HEK293 (cell line): ENCODE measurements around the gene GCDH.

ENCODE experiments used
- CTCF ChIA-PET: fragments of 350-600 bp; formaldehyde crosslinking; extraction: SDS; loops from one replicate; lab custom pipeline; 2021; ENCODE audit warnings: antibody characterized with exemption; lab: Yijun Ruan, JAX
- POLR2A ChIA-PET: fragments of 300-600 bp; formaldehyde crosslinking; extraction: SDS; loops from one replicate; lab custom pipeline; 2020; ENCODE audit warnings: antibody characterized with exemption, inconsistent platforms; lab: Yijun Ruan, JAX
- H3K27ac ChIP-seq: fragments of 200-500 bp; sonication (Bioruptor generic); 2 replicates; pipeline ENCODE4 v1.5.1; 2014; ENCODE audit warnings: low read depth, low read length, control low read depth, inconsistent platforms; ENCODE audit errors: extremely low read depth
- H3K36me3 ChIP-seq, 2 experiments: fragments of 200-500 bp in 1 of 2; sonication (Bioruptor generic) in 1 of 2; 1 replicate in 1 of 2; 2 replicates in 1 of 2; pipeline ENCODE4 v1.5.1; 2014 to 2017; ENCODE audit warnings: inconsistent platforms in 2 of 2, low read length in 2 of 2; ENCODE audit not compliant: control insufficient read depth in 2 of 2, insufficient read depth in 1 of 2
- H3K4me1 ChIP-seq: fragments of 200-500 bp; sonication (Bioruptor generic); 2 replicates; pipeline ENCODE4 v1.5.1; 2014; ENCODE audit warnings: mild to moderate bottlenecking, low read length, inconsistent platforms; ENCODE audit not compliant: control insufficient read depth, insufficient read depth
- H3K4me3 ChIP-seq: 2 replicates; pipeline ENCODE4 v1.5.1; 2011; ENCODE audit warnings: low read depth, mild to moderate bottlenecking, control low read depth, low read length, moderate library complexity
- H3K9me3 ChIP-seq: fragments of 200-500 bp; sonication (Bioruptor generic); 2 replicates; pipeline ENCODE4 v1.5.1; 2014; ENCODE audit warnings: low read depth, low read length, inconsistent platforms; ENCODE audit not compliant: control insufficient read depth, insufficient read depth
- KLF7 ChIP-seq: fragments of 450-650 bp; formaldehyde crosslinking; IDR thresholded peaks from 2 replicates; pipeline ENCODE4 v1.5.1; 2016; ENCODE audit warnings: missing biosample characterization, missing genetic modification characterization, borderline replicate concordance
- OSR2 ChIP-seq: fragments of 450-650 bp; formaldehyde crosslinking; IDR thresholded peaks from 2 replicates; pipeline ENCODE4 v1.5.1; 2016; ENCODE audit warnings: missing biosample characterization, missing genetic modification characterization
- TCF7L2 ChIP-seq: IDR thresholded peaks from 2 replicates; pipeline ENCODE4 v1.6.1; 2011; ENCODE audit warnings: low read depth, mild to moderate bottlenecking, inconsistent platforms, low read length, moderate library complexity, borderline replicate concordance
- ZBTB20 ChIP-seq: fragments of 450-650 bp; formaldehyde crosslinking; IDR thresholded peaks from 2 replicates; pipeline ENCODE4 v1.5.1; 2016; ENCODE audit warnings: missing biosample characterization, missing genetic modification characterization
- ZFP69B ChIP-seq: fragments of 450-650 bp; formaldehyde crosslinking; IDR thresholded peaks from 2 replicates; pipeline ENCODE4 v1.5.1; 2016; ENCODE audit warnings: missing biosample characterization, missing genetic modification characterization
- ZNF112 ChIP-seq: fragments of 450-650 bp; formaldehyde crosslinking; IDR thresholded peaks from 2 replicates; pipeline ENCODE4 v1.5.0; 2017; ENCODE audit warnings: missing biosample characterization, missing genetic modification characterization
- ZNF121 ChIP-seq: fragments of 450-650 bp; formaldehyde crosslinking; IDR thresholded peaks from 2 replicates; pipeline ENCODE4 v1.5.1; 2016; ENCODE audit warnings: missing biosample characterization, missing genetic modification characterization
- ZNF133 ChIP-seq: fragments of 450-650 bp; formaldehyde crosslinking; IDR thresholded peaks from 2 replicates; pipeline ENCODE4 v1.5.1; 2016; ENCODE audit warnings: missing biosample characterization, missing genetic modification characterization
- ZNF24 ChIP-seq: fragments of 450-650 bp; formaldehyde crosslinking; IDR thresholded peaks from 2 replicates; pipeline ENCODE4 v1.5.1; 2016; ENCODE audit warnings: missing biosample characterization, missing genetic modification characterization
- ZNF366 ChIP-seq: fragments of 450-650 bp; formaldehyde crosslinking; conservative IDR thresholded peaks from 2 replicates; pipeline ENCODE4 v1.5.1; 2016; ENCODE audit warnings: missing biosample characterization, missing genetic modification characterization
- ZNF416 ChIP-seq: fragments of 450-650 bp; formaldehyde crosslinking; IDR thresholded peaks from 2 replicates; pipeline ENCODE4 v1.5.1; 2016; ENCODE audit warnings: missing biosample characterization, missing genetic modification characterization
- ZNF510 ChIP-seq: fragments of 450-650 bp; formaldehyde crosslinking; IDR thresholded peaks from 2 replicates; pipeline ENCODE4 v1.5.1; 2018; ENCODE audit warnings: mild to moderate bottlenecking, missing genetic modification characterization, missing biosample characterization; ENCODE audit not compliant: insufficient replicate concordance
- ZNF560 ChIP-seq: fragments of 450-650 bp; formaldehyde crosslinking; IDR thresholded peaks from 2 replicates; pipeline ENCODE4 v1.5.1; 2017; ENCODE audit warnings: missing biosample characterization, missing genetic modification characterization, borderline replicate concordance
- ZNF660 ChIP-seq: fragments of 450-650 bp; IDR thresholded peaks from 2 replicates; pipeline ENCODE4 v1.5.1; 2018; ENCODE audit warnings: missing biosample characterization, mild to moderate bottlenecking, missing genetic modification characterization
- ZNF785 ChIP-seq: fragments of 450-650 bp; formaldehyde crosslinking; IDR thresholded peaks from 2 replicates; pipeline ENCODE4 v1.5.1; 2016; ENCODE audit warnings: missing biosample characterization, missing genetic modification characterization
- ZNF830 ChIP-seq: fragments of 450-650 bp; IDR thresholded peaks from 2 replicates; pipeline ENCODE4 v1.5.0; 2018; ENCODE audit warnings: missing biosample characterization, missing genetic modification characterization, low read depth, mild to moderate bottlenecking, moderate library complexity
- ZSCAN23 ChIP-seq: fragments of 450-650 bp; formaldehyde crosslinking; IDR thresholded peaks from 2 replicates; pipeline ENCODE4 v1.5.1; 2016; ENCODE audit warnings: missing biosample characterization, missing genetic modification characterization
- TF ChIP-seq, protein P1 (sequence below): fragments of 450-650 bp; formaldehyde crosslinking; IDR thresholded peaks from 2 replicates; pipeline ENCODE4 v1.5.1; 2016; ENCODE audit warnings: missing biosample characterization, missing genetic modification characterization
- TF ChIP-seq, protein P2 (sequence below): fragments of 450-650 bp; formaldehyde crosslinking; IDR thresholded peaks from 2 replicates; pipeline ENCODE4 v1.5.1; 2016; ENCODE audit warnings: missing biosample characterization, missing genetic modification characterization
- TF ChIP-seq, protein P3 (sequence below): fragments of 450-650 bp; formaldehyde crosslinking; IDR thresholded peaks from 2 replicates; pipeline ENCODE4; 2016; ENCODE audit warnings: missing biosample characterization, missing genetic modification characterization
- TF ChIP-seq, protein P4 (sequence below): fragments of 450-650 bp; formaldehyde crosslinking; IDR thresholded peaks from 2 replicates; pipeline ENCODE4 v1.5.1; 2016; ENCODE audit warnings: missing biosample characterization, missing genetic modification characterization

Gene GCDH

DNA sequence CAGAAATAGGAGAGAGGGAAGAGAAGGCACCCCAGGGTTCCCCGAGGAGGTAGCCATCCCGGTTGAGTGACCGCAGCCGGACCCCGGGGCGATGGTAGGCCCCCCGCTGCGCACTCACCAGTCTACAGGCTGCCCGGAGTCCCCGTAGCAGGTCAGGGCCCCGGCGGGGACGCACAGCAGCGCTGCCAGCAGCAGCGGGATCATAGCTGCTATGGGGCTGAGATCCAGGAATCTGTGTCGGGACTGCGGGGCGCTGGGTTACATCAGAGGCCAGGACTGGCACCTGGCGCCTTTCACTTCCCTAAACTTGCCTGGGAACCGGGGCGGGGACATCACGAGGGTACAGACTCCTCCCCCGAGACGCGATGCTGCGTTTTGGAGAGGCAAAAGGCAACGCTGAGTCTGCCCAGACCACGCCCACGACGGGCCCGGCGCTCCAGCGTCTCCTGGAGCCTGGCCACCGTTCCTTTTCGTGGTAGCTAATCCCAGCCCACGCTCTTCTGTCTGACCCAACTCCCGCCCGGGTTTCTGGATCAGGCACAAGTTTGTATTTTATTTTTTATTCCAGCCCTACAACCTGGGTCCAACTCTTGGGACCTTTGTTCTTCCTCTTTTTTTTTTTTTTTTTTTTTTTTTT, 9.7 kb upstream of the GCDH start, which contains the start of gene DNASE2 (continued):
- TF ChIP-seq, protein P1, sequence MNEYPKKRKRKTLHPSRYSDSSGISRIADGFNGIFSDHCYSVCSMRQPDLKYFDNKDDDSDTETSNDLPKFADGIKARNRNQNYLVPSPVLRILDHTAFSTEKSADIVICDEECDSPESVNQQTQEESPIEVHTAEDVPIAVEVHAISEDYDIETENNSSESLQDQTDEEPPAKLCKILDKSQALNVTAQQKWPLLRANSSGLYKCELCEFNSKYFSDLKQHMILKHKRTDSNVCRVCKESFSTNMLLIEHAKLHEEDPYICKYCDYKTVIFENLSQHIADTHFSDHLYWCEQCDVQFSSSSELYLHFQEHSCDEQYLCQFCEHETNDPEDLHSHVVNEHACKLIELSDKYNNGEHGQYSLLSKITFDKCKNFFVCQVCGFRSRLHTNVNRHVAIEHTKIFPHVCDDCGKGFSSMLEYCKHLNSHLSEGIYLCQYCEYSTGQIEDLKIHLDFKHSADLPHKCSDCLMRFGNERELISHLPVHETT (tag by site-specific recombination): no peak; the same call in 1 of the 2 replicates
- peak; percentile 34 for TF ChIP-seq OSR2 (tag by site-specific recombination)
- no peak for TF ChIP-seq ZNF830 (tag by site-specific recombination)
- peak; percentile 97 for TF ChIP-seq ZBTB20
- TF ChIP-seq, protein P2, sequence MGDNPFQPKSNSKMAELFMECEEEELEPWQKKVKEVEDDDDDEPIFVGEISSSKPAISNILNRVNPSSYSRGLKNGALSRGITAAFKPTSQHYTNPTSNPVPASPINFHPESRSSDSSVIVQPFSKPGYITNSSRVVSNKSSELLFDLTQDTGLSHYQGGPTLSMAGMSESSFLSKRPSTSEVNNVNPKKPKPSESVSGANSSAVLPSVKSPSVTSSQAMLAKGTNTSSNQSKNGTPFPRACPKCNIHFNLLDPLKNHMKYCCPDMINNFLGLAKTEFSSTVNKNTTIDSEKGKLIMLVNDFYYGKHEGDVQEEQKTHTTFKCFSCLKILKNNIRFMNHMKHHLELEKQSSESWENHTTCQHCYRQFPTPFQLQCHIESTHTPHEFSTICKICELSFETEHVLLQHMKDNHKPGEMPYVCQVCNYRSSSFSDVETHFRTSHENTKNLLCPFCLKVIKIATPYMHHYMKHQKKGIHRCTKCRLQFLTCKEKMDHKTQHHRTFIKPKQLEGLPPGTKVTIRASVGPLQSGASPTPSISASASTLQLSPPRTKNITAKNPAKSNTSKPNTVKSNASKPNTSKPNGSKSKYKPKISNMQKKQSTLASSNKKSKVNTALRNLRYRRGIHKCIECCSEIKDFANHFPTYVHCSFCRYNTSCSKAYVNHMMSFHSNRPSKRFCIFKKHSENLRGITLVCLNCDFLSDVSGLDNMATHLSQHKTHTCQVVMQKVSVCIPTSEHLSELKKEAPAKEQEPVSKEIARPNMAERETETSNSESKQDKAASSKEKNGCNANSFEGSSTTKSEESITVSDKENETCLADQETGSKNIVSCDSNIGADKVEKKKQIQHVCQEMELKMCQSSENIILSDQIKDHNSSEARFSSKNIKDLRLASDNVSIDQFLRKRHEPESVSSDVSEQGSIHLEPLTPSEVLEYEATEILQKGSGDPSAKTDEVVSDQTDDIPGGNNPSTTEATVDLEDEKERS: no peak
- no peak for TF ChIP-seq TCF7L2
- TF ChIP-seq ZSCAN23 (tag by site-specific recombination): no peak
- TF ChIP-seq ZNF785 (tag by site-specific recombination): no peak
- TF ChIP-seq, protein P3, sequence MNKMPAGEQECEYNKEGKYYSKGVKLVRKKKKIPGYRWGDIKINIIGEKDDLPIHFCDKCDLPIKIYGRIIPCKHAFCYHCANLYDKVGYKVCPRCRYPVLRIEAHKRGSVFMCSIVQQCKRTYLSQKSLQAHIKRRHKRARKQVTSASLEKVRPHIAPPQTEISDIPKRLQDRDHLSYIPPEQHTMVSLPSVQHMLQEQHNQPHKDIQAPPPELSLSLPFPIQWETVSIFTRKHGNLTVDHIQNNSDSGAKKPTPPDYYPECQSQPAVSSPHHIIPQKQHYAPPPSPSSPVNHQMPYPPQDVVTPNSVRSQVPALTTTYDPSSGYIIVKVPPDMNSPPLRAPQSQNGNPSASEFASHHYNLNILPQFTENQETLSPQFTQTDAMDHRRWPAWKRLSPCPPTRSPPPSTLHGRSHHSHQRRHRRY (tag by site-specific recombination): no peak
- TF ChIP-seq KLF7: no peak
- TF ChIP-seq ZNF133 (tag by site-specific recombination): no peak
- TF ChIP-seq ZNF24 (tag by site-specific recombination): 0 out of 2 replicates have a peak, but pooled peaks have one; percentile 68
- no peak for TF ChIP-seq ZNF510 (tag by site-specific recombination)

DNA sequence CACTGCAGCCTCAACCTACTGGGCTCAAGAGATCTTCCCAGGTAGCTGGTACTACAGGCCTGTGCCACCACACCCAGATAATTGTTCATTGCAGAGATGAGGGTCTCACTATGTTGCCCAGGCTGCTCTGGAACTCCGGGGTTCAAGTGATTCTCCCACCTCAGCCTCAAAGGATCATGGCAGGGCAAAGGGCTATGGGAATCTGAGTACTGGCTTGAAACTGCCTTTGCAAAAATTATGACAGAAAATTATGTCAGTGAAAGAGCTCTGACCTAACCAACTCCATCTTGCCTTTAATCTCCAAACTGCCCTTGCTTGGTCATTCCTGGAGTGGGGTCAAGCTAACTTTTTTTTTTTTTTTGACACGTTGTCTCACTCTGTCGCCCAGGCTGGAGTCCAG, 8.4 kb upstream of the GCDH start:
- no peak overlapping the region for H3K4me3 ChIP-seq
- CTCF ChIA-PET: interaction anchor here (0.6 to 4.0 kb wide), 5 partner anchors 8 to 381 kb away, joined by 3 to 29 read pairs (median 6); partner anchors contain the start of gene GCDH
- POLR2A ChIA-PET: interaction anchor here (0.7 to 4.2 kb wide), 5 partner anchors 8 to 56 kb away, joined by 4 to 42 read pairs (median 8); partner anchors contain the start of genes CALR and GCDH
- H3K9me3 ChIP-seq: no peaks in the 10 kb centered on the region
- peak; percentile 71; the same call in 1 of the 2 replicates for TF ChIP-seq ZNF121 (tag by site-specific recombination)
- TF ChIP-seq, protein P1 (tag by site-specific recombination): no peak
- no peak for TF ChIP-seq ZFP69B
- TF ChIP-seq ZNF366 (tag by site-specific recombination): no peak
- TF ChIP-seq ZNF112 (tag by site-specific recombination): no peak
- no peak for TF ChIP-seq ZNF416
- no peak for TF ChIP-seq ZNF560 (tag by site-specific recombination)
- TF ChIP-seq, protein P4, sequence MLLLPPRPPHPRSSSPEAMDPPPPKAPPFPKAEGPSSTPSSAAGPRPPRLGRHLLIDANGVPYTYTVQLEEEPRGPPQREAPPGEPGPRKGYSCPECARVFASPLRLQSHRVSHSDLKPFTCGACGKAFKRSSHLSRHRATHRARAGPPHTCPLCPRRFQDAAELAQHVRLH (tag by site-specific recombination): no peak
- TF ChIP-seq ZNF660 (tag by site-specific recombination): no peak
- no peaks in the 10 kb centered on the region for H3K4me1 ChIP-seq
- no peak overlapping the region for H3K27ac ChIP-seq
- H3K36me3 ChIP-seq: peaks cover 0 to 8% of the 10 kb centered on the region in 2 experiments; a peak in 2 of 3 replicates
